Measurements from ENCODE around the gene KCNIP3.

KCNIP3 gene

GRCh38 chr2:95275151-95275515 is 22.0 kb upstream of the KCNIP3 start:
- no peak for DNase-seq

- no peak for DNase-seq
Observed at GRCh38 chr2:95275601-95276243, 21.4 kb upstream of the KCNIP3 start.

DNA sequence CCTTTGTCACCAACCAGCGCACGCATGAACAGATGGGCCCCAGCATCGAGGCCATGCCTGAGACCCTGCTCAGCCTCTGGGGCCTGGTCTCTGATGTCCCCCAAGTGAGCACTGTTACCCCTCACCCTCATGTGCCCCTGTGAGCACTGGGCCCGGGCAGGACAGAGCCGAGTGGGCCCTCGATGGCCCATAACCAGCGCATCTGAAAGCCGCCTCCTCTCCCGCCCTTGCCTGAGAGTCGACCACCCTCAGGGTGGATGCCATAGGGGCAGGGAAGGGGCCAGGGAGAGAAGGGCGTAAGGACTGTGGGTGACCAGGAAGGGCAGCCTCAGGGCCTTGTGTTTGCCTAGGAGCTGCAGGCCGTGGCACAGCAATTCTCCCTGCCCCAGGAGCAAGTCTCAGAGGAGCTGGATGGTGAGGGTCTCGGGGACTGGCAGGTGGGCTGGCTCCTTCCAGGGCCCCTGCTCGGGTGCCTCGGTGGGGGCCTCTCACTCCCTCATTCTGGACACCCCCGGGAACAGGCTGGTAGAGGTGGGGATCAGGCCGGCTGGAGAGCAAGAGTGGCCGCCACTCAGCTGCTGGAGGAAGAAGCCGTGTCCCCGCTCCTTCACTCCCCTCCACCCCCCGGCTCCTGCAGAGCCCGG is 20.8 kb upstream of the KCNIP3 start:
- no peak for DNase-seq

DNA sequence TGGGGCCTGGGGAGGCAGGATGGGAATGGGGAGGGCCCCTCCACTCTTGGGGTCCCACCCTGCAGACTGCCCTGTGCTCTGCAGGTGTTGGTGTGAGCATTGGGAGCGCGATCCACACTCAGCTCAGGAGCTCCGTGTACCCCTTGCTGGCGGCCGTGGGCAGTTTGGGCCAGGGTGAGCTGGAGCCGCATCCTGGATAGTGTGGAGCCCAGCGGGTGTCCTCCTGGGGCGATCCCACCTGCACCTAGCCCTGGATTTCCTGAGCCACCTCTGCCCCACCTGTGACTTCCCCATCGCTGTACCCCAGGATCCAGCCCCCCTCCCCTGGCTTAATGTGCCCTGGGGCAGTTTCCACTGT is 20.3 kb upstream of the KCNIP3 start:
- no peak for DNase-seq

DNA sequence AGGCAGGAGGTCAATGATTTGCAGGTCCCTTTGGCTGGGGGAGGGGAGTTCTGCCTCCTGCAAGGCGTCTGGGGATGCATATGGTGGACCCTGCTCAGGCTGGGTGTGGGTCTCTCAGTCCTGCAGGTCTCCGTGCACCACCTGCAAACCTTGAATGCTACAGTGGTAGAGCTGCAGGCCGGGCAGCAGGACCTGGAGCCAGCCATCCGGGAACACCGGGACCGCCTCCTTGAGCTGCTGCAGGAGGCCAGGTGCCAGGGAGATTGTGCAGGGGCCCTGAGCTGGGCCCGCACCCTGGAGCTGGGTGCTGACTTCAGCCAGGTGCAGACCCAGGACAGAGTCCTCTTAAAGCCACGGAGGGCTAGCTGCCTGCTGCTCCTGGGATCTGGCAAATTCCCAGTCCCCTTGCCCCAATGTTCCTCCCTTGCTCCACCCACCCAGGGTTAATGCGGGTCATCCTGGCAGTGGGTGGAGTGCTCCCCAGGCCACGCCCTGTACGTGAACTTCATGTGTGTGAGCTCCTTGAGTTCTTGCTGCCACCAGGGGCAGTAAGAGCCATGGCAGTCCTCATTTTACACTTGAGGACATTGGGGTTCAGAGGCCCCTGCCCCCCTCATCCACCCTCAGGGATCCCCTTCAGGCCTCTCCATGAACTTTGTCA is 19.8 kb upstream of the KCNIP3 start:
- no peak for DNase-seq

GRCh38 chr2:95278051-95278471 is 19.1 kb upstream of the KCNIP3 start:
- no peak for DNase-seq

DNA sequence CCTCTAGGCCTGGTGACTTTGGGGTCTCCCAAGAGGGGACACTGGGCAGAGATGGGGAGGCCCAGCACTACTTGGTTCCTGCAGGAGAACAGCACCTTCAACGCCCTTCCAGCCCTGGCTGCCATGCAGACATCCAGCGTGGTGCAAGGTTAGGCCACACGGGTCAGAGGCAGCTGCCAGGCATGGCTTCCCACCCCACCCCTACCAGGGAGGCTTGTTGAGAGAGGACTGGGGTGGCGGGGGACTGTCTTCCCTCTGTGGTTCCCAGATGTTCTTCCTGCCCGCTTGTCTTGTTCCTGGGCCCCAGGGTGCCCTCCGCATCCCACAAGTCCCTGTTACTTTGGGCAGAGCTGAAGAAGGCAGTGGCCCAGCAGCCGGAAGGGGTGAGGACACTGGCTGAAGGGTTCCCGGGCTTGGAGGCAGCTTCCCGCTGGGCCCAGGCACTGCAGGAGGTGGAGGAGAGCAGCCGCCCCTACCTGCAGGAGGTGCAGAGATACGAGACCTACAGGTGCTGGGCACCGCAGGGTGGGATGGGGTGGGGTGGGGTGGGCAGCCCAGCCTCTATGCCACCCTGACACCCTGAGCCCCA is 18.4 kb upstream of the KCNIP3 start:
- DNase-seq: no peak

DNA sequence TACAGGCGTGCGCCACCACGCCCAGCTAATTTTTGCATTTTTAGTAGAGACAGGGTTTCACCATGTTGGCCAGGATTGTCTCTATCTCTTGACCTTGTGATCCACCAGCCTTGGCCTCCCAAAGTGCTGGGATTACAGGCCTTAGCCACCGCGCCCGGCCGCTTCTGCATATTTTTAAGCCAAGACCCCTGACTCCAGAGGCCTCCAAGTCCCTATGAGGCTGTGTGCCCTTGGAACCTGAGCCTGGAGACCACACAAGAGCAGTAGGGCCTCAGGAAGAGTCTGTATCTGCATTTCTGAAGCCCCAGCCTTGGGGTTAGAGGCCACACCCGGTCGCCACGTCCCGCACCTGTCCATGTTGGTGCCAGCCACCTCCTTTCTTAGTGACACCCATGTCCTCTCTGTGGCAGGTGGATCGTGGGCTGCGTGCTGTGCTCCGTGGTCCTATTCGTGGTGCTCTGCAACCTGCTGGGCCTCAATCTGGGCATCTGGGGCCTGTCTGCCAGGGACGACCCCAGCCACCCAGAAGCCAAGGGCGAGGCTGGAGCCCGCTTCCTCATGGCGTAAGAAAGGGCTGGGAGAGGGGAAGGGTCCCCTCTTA is 17.6 kb upstream of the KCNIP3 start:
- no peak for DNase-seq

DNA sequence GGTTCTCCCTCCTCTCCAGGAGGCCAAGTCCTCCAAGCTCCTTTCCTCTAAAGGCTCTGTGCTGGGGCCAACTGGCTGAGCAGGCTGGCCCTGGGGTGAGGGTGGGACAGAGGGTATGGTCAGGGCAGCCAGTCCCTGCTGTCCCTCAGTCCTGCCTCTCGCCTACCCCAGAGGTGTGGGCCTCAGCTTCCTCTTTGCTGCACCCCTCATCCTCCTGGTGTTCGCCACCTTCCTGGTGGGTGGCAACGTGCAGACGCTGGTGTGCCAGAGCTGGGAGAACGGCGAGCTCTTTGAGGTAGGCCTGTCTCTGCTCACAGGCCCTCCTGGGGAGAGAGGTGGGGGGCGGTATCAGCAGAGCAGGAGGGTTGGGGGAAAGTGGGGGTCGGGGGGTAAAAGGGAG is 16.1 kb upstream of the KCNIP3 start:
- DNase-seq: no peak

DNA sequence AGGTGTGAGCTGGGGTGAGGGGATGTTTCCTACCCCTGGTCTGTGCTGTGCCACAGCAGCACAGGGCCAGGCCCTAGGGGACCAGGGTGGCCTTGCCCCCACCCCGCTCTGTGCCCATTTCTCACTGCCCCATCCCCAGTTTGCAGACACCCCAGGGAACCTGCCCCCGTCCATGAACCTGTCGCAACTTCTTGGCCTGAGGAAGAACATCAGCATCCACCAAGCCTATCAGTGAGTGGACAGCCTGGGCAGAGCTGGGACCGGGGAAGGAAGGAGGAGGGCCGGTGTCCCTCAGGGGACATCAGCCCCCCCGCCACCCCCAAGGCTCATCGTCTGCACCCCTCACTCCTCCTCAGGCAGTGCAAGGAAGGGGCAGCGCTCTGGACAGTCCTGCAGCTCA is 15.4 kb upstream of the KCNIP3 start:
- no peak for DNase-seq

DNA sequence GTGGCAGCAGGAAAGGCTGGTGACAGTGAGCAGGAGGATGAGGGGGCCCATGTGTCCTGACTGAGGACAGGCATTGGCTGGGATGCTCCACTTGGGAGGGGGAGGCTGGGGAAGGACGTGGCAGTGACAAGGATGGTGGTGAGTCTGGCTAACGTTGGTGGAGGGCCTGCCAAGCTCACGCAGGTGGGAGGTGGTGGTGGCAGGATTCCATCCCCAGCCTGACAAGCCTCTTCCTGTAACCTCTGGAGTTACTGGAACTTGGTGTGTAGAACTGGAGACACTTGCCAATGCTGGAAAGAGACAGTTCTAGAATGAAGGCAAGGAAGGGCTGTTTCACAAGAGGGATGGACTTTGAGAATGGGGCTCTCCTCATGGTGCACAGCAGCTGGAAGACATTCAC is 14.7 kb upstream of the KCNIP3 start:
- DNase-seq: no peak

DNA sequence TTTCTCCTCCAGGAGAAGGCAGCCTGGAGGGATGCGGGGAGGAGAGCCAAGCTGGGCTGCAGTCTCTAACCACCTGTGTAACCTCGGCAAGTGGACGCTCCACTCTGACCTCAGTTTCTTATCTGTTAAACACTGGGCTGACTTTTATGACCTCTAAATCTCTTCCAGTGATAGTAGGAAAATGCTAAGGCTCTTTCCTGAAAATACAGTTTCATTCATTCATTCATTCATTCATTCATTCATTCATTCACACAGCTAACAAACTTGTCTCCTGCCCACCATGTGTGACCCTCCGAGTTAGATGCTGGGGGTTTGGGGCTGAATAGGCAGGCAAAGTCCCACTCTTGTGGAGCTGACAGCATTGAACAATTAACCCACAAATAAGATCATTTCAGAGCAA is 13.6 kb upstream of the KCNIP3 start:
- DNase-seq: no peak

DNA sequence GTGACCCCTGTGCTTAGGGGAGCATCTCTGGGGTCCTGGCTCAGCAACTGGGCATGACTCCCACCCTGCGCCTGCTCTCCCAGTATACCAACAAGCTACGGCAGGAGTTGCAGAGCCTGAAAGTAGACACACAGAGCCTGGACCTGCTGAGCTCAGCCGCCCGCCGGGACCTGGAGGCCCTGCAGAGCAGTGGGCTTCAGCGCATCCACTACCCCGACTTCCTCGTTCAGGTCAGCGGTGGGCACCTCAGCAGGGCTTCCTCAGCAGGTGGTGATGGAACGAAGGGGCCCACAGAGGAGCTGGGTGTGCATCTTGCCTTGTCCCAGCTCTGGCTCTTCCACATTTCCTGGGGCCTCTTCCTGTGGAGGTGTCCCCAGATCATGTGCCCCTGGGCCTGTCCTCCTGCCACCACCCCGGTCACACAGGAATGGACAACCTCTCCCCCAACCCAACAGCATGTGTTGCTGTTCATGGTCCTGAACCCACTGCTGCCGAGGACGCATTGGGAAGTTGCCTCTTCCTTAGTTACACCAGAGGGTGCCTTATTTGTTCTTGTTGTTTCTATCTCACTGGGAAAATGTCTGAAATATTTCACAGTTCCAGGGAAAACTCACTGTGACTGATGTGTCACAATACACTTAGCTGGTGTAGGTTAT is 12.1 kb upstream of the KCNIP3 start:
- DNase-seq: no peak

GRCh38 chr2:95285542-95285932 is 11.6 kb upstream of the KCNIP3 start:
- no peak for DNase-seq

- no peak for DNase-seq
Observed at GRCh38 chr2:95287336-95287735, 9.8 kb upstream of the KCNIP3 start.

DNA sequence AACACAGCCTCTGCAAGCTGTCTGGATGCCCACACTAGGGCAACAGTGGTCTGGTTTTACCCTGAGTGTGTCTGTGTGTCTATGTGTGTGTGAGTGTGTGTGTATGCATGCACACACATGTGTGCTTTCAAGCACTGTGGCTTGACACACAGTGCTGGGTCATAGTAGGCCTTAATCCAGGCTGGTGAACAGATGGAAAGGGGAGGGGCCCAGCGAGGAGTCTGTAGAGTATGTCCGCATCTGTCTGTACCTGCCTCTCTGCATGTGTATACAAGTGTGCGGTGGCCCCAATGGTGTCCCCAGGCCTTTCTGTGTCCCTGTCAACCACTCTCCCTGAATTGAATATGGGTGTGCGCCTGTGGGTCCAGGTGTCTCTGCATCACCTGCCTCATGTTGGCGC is 9.3 kb upstream of the KCNIP3 start:
- DNase-seq: no peak

GRCh38 chr2:95289253-95289652 is 7.9 kb upstream of the KCNIP3 start:
- no peak for DNase-seq

- no peak for DNase-seq
Observed at GRCh38 chr2:95291222-95291621, 5.9 kb upstream of the KCNIP3 start.

DNA sequence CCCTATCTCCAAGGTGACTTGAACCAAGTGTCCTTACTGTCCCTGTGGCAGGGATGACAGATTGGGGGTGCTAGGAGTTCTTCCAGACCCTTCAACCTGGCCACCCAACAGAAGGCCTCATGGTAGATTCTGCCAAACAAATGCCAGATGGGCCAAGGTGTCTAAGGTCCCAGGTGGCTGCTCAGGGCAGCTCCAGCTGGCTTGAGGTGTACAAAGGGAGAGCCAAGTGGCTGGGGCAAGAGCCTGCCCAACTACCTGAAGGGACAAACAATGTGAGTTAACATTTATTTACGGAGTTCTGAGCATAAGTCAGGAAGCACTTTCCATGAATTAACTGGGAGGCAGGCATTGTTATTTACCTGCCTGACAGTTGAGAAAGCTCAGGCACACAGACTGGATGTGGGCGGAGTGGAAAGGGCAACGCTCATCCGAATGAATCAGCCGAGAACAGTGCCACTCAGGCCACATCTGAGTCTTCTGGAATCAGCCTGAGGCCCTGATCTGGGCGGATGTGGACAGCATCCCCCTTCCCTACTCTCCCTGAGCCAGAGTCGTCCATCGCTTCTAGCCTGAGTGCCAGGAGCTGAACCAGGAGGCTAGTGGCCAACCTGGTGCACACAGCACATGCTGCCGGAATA is 4.4 kb upstream of the KCNIP3 start:
- DNase-seq: no peak

DNA sequence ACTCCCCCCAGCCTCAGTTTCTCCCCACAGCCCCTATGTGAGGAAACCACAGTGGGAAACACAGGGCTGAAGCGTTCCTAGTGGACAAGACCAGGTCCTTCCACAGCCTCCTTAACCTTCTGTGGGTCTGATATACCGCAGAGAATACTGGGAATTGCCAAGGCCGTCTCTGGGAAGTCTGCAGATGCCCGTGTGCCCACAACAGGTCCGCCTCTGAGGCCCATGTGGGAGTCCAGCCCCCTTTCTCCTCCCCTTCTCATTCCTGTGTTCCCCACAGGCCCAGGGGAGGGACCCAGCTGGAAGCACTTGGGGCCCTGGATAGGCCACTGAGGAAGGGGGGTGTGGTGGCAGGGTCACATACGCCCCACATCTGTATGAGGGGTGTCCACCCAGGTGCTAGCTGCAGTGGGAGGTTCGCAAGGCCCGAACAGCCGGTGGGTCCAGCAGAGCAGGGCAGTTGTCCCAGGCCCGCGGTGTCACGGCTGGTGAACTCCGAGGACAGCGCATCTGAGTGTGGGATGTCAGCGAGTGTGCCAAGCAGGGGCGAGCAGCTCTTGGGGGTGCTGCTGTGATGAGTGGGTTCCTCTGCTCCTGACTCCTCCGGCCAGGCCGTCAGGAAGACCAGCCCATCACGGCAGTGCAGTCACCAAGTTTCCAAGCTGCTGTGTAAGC is 2.4 kb upstream of the KCNIP3 start:
- no peak for DNase-seq

- DNase-seq: no peak
Observed at GRCh38 chr2:95295376-95295775, 1.8 kb upstream of the KCNIP3 start.

- DNase-seq: no peak
Observed at GRCh38 chr2:95296011-95296410, 1.1 kb upstream of the KCNIP3 start.

Data from activated CD4-positive, alpha-beta T cell treated with anti-CD3 and anti-CD28 coated beads, Interleukin-2, amount 50 U/mL, for 1 hour (primary cell).